RWPE2 (cell line): ENCODE data around the gene YJEFN3.

Experiments used
- ATAC-seq: fragments of 200-7000 bp; cut with Tn5 transposase; 3 replicates; pipeline ENCODE4 v1.9.1; 2021; ENCODE audit warnings: low read depth
- DNase-seq: peaks from one replicate; pipeline ENCODE4 v3.0.0-alpha.2; 2020; ENCODE audit warnings: low spot score
- H3K27ac ChIP-seq: fragments of 450-650 bp; 2 replicates; pipeline ENCODE4 v1.5.1; 2017; ENCODE audit warnings: mild to moderate bottlenecking; ENCODE audit not compliant: poor library complexity, severe bottlenecking
- H3K27me3 ChIP-seq: fragments of 250-450 bp; sonication (Bioruptor Pico); 2 replicates; pipeline ENCODE4 v1.5.1; 2021; ENCODE audit warnings: mild to moderate bottlenecking, moderate library complexity; ENCODE audit not compliant: insufficient read depth, poor library complexity, severe bottlenecking
- H3K36me3 ChIP-seq: fragments of 250-450 bp; sonication (Bioruptor Pico); 2 replicates; pipeline ENCODE4 v1.5.1; 2020; ENCODE audit warnings: low read depth, mild to moderate bottlenecking, moderate library complexity
- H3K4me1 ChIP-seq: fragments of 250-450 bp; sonication (Bioruptor Pico); 2 replicates; pipeline ENCODE4 v1.5.1; 2021; ENCODE audit warnings: mild to moderate bottlenecking, moderate library complexity; ENCODE audit not compliant: insufficient read depth, poor library complexity, severe bottlenecking
- H3K4me3 ChIP-seq: fragments of 250-450 bp; sonication (Bioruptor Pico); 2 replicates; pipeline ENCODE4 v1.5.1; 2021; ENCODE audit warnings: mild to moderate bottlenecking, moderate library complexity; ENCODE audit not compliant: severe bottlenecking
- H3K9me3 ChIP-seq: fragments of 250-450 bp; sonication (Bioruptor Pico); 2 replicates; pipeline ENCODE4 v1.5.1; 2021; ENCODE audit warnings: mild to moderate bottlenecking, moderate library complexity; ENCODE audit not compliant: severe bottlenecking
- TF ChIP-seq, protein P1 (sequence below): fragments of 450-650 bp; IDR thresholded peaks from one replicate; pipeline ENCODE4 v1.5.1; 2017; ENCODE audit warnings: mild to moderate bottlenecking, moderate library complexity; ENCODE audit not compliant: poor library complexity, severe bottlenecking

The YJEFN3 gene

DNA sequence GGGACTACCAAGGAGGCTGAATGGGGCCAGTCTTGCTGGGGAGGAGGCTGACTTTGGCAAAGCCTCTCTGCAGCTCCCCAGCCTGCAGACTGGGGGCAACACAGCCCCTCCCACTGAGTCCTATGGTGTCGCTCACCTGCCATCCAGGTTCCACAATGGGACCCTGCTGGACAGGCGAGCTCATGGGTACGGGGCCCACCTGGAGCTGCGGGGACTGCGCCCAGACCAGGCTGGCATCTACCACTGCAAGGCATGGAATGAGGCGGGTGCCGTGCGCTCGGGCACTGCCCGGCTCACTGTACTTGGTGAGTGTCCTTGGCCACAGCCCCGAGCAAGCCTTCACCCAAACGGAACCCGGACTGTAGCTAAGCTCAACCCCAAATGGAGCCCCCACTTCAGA is 14.4 kb downstream of the YJEFN3 start:
- TF ChIP-seq, protein P1, sequence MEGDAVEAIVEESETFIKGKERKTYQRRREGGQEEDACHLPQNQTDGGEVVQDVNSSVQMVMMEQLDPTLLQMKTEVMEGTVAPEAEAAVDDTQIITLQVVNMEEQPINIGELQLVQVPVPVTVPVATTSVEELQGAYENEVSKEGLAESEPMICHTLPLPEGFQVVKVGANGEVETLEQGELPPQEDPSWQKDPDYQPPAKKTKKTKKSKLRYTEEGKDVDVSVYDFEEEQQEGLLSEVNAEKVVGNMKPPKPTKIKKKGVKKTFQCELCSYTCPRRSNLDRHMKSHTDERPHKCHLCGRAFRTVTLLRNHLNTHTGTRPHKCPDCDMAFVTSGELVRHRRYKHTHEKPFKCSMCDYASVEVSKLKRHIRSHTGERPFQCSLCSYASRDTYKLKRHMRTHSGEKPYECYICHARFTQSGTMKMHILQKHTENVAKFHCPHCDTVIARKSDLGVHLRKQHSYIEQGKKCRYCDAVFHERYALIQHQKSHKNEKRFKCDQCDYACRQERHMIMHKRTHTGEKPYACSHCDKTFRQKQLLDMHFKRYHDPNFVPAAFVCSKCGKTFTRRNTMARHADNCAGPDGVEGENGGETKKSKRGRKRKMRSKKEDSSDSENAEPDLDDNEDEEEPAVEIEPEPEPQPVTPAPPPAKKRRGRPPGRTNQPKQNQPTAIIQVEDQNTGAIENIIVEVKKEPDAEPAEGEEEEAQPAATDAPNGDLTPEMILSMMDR, result no peak
- H3K36me3 ChIP-seq, result no peaks in the 10 kb centered on the region

DNA sequence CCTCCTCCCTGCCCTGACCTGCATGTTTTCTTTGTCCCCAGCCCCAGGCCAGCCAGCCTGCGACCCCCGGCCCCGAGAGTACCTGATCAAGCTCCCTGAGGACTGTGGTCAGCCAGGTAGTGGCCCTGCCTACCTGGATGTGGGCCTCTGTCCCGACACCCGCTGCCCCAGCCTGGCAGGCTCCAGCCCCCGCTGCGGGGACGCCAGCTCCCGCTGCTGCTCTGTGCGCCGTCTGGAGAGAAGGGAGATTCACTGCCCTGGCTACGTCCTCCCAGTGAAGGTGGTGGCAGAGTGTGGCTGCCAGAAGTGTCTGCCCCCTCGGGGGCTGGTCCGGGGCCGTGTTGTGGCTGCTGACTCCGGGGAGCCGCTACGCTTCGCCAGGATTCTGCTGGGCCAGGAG is 14.9 kb downstream of the YJEFN3 start:
- TF ChIP-seq, protein P1, result no peak

More for the DNA sequence above, 14.4 kb downstream of the YJEFN3 start:
- Histone ChIP-seq H3K27me3 (peaks cover 9% of the 10 kb centered on the region), H3K4me1 (no peaks in the 10 kb centered on the region), H3K4me3 (no peak overlapping the region), H3K27ac (no peak overlapping the region), H3K9me3 (no peaks in the 10 kb centered on the region)
- ATAC-seq, result no peak
- DNase-seq, result peak; percentile 55

DNA sequence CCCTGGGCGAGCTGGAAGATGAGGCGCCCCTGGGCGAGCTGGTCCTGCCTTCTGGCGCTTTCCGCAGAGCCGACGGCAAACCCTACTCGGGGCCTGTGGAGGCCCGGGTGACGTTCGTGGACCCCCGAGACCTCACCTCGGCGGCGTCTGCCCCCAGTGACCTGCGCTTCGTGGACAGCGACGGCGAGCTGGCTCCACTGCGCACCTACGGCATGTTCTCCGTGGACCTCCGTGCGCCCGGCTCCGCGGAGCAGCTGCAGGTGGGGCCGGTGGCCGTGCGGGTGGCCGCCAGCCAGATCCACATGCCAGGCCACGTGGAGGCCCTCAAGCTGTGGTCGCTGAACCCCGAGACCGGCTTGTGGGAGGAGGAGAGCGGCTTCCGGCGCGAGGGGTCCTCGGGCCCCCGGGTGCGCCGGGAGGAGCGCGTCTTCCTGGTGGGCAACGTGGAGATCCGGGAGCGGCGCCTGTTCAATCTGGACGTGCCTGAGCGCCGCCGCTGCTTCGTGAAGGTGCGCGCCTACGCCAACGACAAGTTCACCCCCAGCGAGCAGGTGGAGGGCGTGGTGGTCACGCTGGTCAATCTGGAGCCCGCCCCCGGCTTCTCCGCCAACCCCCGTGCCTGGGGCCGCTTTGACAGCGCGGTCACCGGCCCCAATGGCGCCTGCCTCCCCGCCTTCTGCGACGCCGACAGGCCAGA is 15.7 kb downstream of the YJEFN3 start:
- H3K9me3 ChIP-seq, result no peaks in the 10 kb centered on the region
- no peaks in the 10 kb centered on the region for H3K36me3 ChIP-seq
- no peaks in the 10 kb centered on the region for H3K4me1 ChIP-seq
- no peaks in the 10 kb centered on the region for H3K27me3 ChIP-seq
- ATAC-seq (no peak), DNase-seq (peak; percentile 60)
- TF ChIP-seq, protein P1, result no peak
- H3K27ac ChIP-seq, result no peak overlapping the region
- H3K4me3 ChIP-seq, result no peak overlapping the region

More for the DNA sequence above, 14.9 kb downstream of the YJEFN3 start:
- peaks cover 4% of the 10 kb centered on the region for H3K27me3 ChIP-seq
- H3K9me3 ChIP-seq, result no peaks in the 10 kb centered on the region
- H3K4me3 ChIP-seq, result no peak overlapping the region
- H3K27ac ChIP-seq, result no peak overlapping the region
- no peaks in the 10 kb centered on the region for H3K36me3 ChIP-seq
- no peaks in the 10 kb centered on the region for H3K4me1 ChIP-seq
- DNase-seq (peak; percentile 64), ATAC-seq (no peak)

DNA sequence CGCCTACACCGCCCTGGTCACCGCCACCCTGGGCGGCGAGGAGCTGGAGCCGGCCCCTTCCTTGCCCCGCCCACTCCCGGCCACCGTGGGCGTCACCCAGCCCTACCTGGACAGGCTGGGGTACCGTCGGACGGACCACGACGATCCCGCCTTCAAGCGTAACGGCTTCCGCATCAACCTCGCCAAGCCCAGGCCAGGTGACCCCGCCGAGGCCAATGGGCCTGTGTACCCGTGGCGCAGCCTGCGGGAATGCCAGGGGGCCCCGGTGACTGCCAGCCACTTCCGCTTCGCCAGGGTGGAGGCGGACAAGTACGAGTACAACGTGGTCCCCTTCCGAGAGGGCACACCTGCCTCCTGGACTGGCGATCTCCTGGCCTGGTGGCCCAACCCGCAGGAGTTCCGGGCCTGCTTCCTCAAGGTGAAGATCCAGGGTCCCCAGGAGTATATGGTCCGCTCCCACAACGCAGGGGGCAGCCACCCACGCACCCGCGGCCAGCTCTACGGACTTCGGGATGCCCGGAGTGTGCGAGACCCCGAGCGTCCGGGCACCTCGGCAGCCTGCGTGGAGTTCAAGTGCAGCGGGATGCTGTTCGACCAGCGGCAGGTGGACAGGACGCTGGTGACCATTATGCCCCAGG is 16.4 kb downstream of the YJEFN3 start:
- ATAC-seq, result no peak
- H3K4me1 ChIP-seq, result no peaks in the 10 kb centered on the region
- no peak overlapping the region for H3K27ac ChIP-seq
- H3K36me3 ChIP-seq, result no peaks in the 10 kb centered on the region
- TF ChIP-seq, protein P1, result no peak
- DNase-seq, result peak; percentile 56
- no peak overlapping the region for H3K4me3 ChIP-seq
- no peaks in the 10 kb centered on the region for H3K9me3 ChIP-seq
- no peaks in the 10 kb centered on the region for H3K27me3 ChIP-seq

DNA sequence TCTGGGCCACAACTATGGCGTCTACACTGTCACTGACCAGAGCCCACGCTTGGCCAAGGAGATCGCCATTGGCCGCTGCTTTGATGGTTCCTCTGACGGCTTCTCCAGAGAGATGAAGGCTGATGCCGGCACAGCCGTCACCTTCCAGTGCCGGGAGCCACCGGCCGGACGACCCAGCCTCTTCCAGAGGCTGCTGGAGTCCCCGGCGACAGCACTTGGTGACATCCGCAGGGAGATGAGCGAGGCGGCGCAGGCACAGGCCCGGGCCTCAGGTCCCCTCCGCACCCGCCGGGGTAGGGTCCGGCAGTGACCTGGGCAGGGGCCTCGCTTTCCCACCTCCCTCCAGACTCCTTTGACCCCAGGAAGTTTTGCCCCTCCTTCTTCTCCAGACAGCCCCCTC is 17.0 kb downstream of the YJEFN3 start:
- Histone ChIP-seq H3K4me3 (no peak overlapping the region), H3K27ac (no peak overlapping the region), H3K27me3 (no peaks in the 10 kb centered on the region), H3K4me1 (no peaks in the 10 kb centered on the region), H3K36me3 (no peaks in the 10 kb centered on the region), H3K9me3 (no peaks in the 10 kb centered on the region)
- DNase-seq (no peak), ATAC-seq (no peak)
- TF ChIP-seq, protein P1, result no peak
